ENCODE results near the gene SFT2D3.

Gene SFT2D3

DNA sequence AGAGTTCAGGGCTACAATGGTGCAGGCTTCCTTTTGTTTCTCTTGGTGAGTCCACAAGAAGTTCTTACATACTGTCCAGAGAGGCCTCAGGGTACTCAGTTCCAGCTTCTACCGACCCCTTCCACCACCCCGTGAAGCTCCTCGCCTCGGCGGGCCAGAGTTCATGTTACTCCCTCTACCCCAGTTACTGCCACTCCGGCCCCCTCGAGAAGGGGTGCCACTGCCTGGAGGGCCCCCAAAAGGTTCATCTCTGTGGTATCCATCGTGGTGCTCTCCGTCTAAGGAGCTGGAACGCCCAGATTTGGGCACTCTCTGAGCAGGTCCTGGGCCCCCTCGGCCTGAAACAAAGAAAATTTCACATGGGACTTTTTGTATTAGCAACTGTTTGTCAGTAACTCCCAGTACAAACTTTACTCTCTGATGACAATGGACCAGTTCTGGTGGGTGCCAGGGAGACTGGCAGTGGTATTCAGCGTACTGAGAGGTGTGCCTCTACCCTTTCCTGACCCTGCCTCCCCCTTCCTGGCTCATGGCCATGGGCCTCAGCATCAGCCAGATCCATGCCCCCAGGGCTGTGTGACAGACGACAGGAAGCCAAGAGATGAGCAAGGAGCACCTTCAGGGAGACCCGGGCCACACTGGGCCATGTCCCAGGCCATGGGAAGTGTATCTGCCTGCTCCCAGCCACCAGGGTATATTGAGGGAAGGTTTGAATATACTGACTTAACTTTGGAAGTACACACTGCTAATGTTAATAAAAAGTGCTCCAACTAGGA, 5.1 kb downstream of the SFT2D3 start:
- DNase-seq (ENCODE audit: low read depth, low spot score): no peak

DNA sequence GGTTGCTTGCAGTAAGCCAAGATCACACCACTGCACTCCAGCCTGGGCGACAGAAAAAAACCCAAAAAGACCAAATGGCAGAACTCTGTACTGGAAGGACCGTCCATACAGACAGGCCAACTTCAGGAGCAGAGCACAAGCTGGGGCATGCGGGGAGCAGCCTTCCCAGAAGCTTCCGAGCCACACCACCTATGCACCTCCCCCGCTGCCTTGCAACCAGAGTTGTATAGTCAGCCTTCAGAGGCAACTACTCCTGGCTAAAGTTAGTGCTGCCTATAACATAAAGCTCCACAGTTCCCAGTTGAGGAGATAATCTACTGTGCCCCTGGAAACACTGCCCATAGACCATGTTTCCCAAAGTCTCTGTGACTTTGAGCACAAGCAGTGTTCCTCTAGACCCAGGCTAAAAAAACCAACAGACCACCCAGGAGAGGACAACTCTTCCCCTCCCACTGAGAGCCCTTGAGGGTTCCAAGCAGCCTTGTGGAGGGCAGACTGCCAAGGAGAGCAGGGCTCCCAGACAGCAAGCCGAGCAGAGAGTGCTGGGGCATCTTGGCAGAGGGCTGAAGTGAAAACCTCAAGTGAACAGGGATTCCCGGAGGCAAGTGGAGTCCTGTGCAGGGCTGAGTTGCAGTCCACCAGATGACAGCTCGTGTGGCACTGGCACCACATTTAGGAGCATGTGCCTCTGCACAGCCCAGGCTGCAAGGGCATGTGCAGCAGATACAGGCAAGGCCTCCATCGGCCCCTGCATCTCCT, 6.8 kb downstream of the SFT2D3 start:
- no peak for DNase-seq (ENCODE audit: low read depth, low spot score)

DNA sequence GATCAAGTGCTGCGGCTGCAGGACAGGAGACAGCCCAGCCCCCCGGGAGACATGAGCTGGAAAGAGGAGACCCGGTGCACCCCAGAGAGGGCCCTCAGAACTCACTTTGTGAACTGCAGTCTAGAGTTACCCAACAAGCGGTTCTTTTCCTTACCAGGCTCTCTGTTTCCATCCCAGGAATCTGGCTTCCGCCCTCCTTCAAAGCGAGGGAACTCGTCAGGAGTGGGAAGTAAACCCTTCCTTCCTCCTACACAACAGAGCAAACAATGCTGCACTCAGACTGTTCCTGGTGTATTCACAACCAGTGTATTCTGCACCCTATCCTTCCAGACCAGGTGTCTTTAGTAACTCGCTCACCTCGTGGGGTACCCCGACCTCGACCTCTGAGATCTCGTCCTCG, 8.0 kb downstream of the SFT2D3 start:
- no peak for DNase-seq (ENCODE audit: low read depth, low spot score)

GRCh38 chr2:127712999-127713398, 11.7 kb downstream of the SFT2D3 start:
- DNase-seq (ENCODE audit: low read depth, low spot score): no peak

DNA sequence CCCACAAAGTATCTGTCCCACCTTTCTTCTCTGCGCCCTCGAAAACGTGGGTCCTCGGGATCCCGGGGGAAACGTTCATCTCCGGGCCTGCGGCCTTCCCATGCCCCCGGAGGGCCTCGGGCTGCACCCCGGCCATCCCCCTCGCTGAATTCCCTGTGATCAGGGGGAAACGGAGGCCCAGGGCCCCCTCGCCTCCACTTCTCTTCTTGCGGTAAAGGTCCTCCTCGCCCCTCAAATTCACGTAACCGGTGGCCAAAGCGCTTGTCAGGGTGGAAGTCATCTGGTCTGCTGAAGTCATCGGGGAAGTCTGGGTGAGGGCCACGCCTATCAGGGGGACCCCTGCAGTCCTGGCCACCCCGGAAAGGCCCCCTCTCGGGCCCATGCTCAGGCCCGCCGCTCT, 12.3 kb downstream of the SFT2D3 start:
- no peak for DNase-seq (ENCODE audit: low read depth, low spot score)

- no peak for DNase-seq (ENCODE audit: low read depth, low spot score)
These were observed 14.6 kb downstream of the SFT2D3 start for GRCh38 chr2:127715778-127716449.

DNA sequence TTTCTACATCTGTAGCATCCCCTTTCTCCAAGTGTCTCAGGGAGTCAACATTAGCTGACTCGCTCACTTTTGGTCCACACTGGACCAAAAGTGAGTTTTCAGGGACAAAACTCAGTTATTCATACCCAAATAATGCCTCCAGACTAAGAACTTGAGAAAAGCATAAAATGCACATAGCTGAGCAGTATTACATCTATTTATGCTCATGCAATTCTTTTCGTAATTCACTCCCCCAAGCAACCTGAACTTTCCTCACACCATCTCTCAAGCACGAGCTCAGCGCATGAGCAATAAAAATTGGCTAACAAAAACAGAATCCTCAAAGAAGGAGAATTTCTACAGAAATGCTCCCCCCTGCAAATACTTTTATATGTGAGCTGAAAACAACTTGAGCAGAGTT, 17.0 kb downstream of the SFT2D3 start:
- no peak for DNase-seq (ENCODE audit: low read depth, low spot score)

GRCh38 chr2:127719301-127720218, 18.3 kb downstream of the SFT2D3 start:
- no peak for DNase-seq (ENCODE audit: low read depth, low spot score)

DNA sequence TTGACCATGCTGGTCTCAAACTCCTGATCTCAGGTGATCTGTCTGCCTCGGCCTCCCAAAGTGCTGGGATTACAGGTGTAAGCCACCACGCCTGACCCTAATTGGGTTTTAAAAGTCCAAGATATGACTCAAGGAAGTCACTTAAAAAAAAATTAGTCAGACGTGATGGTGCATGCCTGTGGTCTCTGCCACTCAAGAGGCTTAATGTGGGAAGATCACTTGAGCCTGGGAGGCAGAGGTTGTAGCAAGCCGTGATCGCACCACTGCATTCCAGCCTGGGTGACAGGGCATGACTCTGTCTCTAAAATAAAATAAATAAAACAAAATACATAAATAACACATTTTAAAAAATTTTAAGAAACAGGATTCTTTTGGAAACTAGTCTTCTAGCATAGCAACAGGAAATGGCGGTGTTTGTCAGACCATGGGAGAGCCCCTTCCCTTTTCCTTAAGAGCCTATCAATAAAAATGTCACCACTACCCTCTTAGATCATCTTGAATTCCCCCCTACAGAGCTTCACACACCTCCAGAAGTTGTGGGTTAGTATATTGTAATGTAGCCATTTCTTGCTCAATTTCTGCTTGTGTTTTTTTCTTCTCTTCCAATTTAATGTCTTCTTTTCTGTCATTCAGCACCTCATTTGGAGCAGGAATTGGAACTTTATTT, 20.1 kb downstream of the SFT2D3 start:
- no peak for DNase-seq (ENCODE audit: low read depth, low spot score)

GRCh38 chr2:127721978-127722355, 20.7 kb downstream of the SFT2D3 start:
- DNase-seq (ENCODE audit: low read depth, low spot score): no peak

DNA sequence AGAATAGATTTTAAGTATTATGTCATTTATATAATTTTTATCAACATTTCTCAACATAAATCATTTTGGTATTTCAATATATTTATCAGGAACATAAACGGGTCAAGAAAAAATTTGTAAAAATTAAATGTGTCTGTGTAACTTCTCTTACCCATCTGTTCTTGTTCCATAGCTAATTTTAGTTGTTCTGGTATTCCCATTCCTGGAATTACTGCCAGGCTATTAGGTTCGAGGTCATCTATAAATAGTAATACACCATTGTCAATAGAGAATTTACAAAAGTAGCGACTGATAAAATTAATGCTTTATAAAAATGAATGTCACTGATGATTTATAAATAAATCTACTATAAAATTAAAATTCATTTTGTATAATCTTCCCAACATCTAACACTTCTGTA, 21.5 kb downstream of the SFT2D3 start:
- no peak for DNase-seq (ENCODE audit: low read depth, low spot score)

DNA sequence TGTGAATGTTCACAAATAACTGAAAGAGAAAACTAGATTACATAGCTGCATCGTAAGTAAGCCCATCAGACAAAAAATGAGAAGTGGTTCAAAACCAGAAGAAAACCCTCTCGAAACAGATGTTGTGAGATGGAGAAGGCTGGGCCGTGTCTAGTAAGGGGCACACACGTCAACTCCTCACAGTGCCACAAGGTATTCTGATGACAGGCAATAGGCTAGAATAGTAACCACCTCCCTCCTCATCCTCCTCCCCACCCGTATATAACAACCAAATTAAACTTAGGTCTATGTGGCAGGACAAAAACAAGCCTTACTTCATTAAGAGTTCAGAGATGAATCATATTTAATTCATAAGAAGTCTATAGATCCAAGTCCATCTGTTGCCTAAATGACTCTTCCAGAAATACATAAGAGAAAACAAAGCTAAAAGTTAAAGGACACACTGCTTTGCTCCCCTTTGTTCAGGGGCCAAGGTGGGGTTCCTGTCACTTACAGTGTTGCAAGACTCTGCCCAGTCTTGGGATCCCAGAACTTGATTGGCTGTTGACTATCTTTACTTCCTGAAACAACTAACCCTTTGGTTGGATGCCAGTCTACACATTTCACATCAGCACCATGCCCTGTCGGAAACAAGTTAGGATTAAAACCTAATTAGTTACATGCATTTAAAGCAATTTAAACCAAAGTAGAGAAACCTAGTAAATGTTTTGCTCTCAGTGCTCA, 25.0 kb downstream of the SFT2D3 start:
- DNase-seq (ENCODE audit: low read depth, low spot score): no peak

DNA sequence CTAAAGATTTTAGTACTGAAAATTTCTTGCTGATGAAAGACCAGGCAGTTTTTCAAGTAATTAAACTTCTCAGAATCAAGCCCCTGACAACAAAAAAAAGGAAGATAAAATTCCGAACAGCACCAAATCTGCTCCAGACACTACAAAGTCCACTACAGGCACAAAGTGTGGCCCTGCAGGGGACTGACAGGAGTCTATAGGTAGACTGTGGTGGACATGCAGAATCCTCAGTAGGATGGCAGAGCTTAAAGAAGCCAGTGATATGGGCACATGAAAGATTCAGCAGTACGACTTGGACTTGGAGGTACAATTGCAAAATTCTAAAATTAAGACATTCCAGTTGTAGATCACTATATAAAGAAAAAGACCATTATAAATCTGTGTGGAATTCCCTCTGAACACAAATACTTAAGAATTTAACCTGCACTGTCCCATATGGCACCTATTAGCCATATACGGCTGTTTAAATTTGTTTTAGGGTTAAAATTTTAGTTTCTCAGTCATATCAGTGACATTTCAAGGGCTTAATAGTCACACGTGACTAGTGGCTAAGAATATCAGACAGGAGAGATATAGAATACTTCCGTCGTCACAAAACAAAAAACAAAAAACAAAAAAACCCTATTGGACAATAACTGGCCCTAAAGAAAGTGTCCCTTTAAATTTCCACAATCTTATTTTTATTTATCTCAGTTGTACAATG, 32.0 kb downstream of the SFT2D3 start:
- DNase-seq (ENCODE audit: low read depth, low spot score): no peak

DNA sequence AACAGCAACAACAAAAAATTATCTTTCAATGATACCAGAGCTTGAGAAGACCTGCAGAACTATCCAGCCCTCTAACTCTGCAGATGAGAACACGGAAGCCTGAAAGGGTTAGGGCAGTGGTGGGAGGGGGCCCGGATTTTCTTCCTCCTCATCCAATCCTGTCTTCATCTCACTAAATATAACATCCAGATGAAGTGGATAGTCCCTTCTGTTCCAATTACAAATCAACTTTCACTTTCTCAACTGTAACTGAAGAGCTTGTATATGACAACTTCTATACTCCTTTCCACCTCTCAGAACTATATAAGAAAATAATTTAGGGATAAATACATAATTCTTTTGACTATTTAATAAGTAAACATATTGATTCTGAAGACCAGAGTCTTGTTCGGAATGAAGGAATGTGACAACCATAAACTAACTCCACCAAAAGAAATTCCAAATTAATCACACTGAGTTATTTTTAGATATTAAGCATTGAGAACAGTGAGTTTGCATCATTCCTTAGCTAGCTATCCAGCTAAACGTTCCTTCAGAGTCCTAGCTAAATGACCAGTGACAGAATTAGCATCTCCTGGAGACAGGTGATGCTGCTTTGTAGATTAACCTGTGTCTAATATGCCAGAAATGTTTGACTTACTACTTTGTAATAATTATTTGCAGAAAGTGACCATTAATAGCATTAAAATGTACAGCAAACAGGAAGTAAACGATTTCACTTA, 32.7 kb downstream of the SFT2D3 start:
- DNase-seq (ENCODE audit: low read depth, low spot score): no peak

- DNase-seq (ENCODE audit: low read depth, low spot score): no peak
These were observed 33.7 kb downstream of the SFT2D3 start for GRCh38 chr2:127735044-127735443.

DNA sequence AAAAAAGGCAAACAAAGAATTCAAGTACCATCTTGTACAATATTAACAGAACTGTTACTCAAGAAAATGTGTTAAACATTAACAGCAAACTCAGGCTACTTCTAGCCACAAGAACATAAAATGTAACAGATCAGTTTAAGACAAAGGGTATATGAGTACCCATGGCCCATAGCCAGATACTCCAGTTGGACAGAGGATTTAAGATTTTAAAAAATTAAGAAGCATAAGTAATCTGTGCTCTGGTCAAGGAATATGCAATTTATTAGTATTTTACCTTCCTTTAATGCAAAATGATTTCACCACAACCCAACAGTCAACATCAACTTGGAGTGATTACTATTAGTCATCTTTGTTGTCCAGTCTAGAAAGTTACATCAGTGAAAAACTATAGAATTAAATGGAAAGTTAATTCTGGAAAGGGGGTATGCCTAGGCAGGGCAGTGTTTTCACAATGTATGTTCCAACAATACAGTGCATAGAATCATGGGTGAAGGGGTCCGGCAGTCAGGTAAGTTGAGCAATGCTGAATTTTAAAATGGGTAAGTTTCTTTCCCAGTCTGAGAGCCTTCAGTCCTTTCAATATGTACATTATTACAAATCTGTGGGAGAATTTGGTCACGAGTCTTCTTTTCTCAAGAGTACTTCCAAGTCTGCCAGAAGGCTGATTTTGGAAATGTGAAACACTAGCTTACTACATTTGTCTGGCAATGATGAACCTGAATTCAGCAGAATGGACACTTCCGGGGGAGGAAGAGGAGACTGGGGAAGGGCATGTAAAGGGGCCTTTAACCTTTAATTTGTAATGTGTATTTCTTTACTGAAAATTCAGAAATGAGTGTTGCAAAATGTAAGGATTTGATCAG, 34.5 kb downstream of the SFT2D3 start:
- DNase-seq (ENCODE audit: low read depth, low spot score): no peak

DNA sequence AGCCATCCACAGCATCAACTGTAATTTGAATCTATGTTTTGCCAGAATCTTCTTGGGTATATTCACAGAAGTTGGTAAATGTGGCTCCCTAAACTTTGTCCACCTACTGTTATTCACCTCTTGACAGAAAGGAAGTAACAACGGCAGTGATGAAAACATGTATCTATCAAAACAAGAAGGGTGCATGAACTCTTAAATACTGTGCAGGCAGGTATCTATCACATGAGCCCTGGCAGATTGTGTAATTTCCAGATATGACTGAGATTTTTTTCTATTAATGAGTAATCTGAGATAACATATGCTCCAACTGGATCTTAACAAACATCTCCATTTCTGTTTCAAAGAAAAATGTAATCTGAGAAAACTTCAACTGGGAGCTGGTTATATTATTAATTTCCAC, 36.6 kb downstream of the SFT2D3 start:
- no peak for DNase-seq (ENCODE audit: low read depth, low spot score)

DNA sequence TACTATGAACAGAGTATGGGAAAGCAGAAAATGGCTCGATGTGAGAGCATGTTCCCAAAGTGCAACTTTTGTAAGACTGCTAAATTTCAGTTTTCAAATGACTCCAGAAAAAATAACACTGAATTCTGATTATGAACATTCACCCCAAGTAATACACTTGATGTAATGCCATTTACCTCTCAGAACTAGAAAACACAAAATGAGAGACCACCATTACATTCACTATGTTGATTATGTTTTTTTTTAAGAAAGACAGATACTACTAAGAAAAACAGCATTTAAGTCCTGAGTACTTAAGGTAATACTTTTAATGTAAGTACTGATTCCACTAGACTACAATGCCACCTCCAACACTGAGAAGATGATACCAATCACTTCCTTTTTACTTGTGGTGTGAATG, 38.5 kb downstream of the SFT2D3 start:
- DNase-seq (ENCODE audit: low read depth, low spot score): no peak

Data from smooth muscle cell of the brain vasculature (primary cell).